Panc1 (cell line): Measurements from ENCODE around the gene SPECC1.

Source experiments
- SIN3A ChIP-seq: IDR thresholded peaks from 2 replicates; pipeline ENCODE4 v1.6.1; 2012; ENCODE audit warnings: low read depth, mild to moderate bottlenecking, low read length, moderate library complexity, borderline replicate concordance; ENCODE audit not compliant: insufficient read depth
- TF ChIP-seq, protein P1 (sequence below): fragments of 450-650 bp; IDR thresholded peaks from 2 replicates; pipeline ENCODE4 v1.5.1; 2017; ENCODE audit warnings: mild to moderate bottlenecking

DNA sequence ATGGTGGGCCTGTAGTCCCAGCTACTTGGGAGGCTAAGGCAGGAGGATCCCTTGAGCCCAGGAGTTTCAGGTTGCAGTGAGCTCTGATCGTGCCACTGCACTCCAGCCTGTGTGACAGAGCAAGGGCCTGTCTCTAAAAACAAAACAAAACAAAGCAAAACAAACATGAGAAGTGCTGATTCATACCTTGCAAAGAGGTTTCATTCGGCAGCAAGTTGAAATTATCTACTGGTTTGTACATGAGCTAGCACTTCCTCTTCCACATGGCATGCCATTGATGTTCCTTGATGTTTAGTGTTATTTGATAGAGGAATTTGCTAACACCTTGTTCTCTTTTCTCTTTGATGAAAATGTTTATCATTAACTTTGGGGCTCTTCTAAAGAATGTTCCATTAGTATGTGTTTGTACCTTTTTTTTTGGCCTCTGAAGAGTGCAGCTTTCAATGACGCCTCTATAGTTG lies 50.6 kb downstream of the SPECC1 start:
- no peak for TF ChIP-seq SIN3A
- TF ChIP-seq, protein P1, sequence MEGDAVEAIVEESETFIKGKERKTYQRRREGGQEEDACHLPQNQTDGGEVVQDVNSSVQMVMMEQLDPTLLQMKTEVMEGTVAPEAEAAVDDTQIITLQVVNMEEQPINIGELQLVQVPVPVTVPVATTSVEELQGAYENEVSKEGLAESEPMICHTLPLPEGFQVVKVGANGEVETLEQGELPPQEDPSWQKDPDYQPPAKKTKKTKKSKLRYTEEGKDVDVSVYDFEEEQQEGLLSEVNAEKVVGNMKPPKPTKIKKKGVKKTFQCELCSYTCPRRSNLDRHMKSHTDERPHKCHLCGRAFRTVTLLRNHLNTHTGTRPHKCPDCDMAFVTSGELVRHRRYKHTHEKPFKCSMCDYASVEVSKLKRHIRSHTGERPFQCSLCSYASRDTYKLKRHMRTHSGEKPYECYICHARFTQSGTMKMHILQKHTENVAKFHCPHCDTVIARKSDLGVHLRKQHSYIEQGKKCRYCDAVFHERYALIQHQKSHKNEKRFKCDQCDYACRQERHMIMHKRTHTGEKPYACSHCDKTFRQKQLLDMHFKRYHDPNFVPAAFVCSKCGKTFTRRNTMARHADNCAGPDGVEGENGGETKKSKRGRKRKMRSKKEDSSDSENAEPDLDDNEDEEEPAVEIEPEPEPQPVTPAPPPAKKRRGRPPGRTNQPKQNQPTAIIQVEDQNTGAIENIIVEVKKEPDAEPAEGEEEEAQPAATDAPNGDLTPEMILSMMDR: no peak
